Measurements from ENCODE around the gene GPR55.

The GPR55 gene

GRCh38 chr2:230916218-230916617 is 8.8 kb downstream of the GPR55 start:
- DNase-seq: no peak

- DNase-seq: no peak
Measured at GRCh38 chr2:230915319-230915718, 9.7 kb downstream of the GPR55 start.

GRCh38 chr2:230914886-230915285 is 10.2 kb downstream of the GPR55 start:
- no peak for DNase-seq

GRCh38 chr2:230913406-230914143 is 11.5 kb downstream of the GPR55 start:
- no peak for DNase-seq

- no peak for DNase-seq
Measured at GRCh38 chr2:230912724-230913123, 12.3 kb downstream of the GPR55 start.

- no peak for DNase-seq
Measured at GRCh38 chr2:230912046-230912445, 13.0 kb downstream of the GPR55 start.

- no peak for DNase-seq
Measured at GRCh38 chr2:230910546-230911177, 14.4 kb downstream of the GPR55 start.

- DNase-seq: no peak
Measured at GRCh38 chr2:230909841-230910545, 15.0 kb downstream of the GPR55 start.

- no peak for DNase-seq
Measured at GRCh38 chr2:230908595-230909191, 16.3 kb downstream of the GPR55 start.

GRCh38 chr2:230908092-230908594 is 16.9 kb downstream of the GPR55 start:
- no peak for DNase-seq

GRCh38 chr2:230907361-230908091 is 17.5 kb downstream of the GPR55 start:
- DNase-seq: no peak

GRCh38 chr2:230906471-230907230 is 18.4 kb downstream of the GPR55 start:
- DNase-seq: no peak

GRCh38 chr2:230905448-230906421 is 19.3 kb downstream of the GPR55 start:
- no peak for DNase-seq

- no peak for DNase-seq
Measured at GRCh38 chr2:230904856-230905447, 20.1 kb downstream of the GPR55 start.

- no peak for DNase-seq
Measured at GRCh38 chr2:230903231-230904150, 21.6 kb downstream of the GPR55 start.

GRCh38 chr2:230902180-230902899 is 22.7 kb downstream of the GPR55 start:
- no peak for DNase-seq

GRCh38 chr2:230901006-230901405 is 24.0 kb downstream of the GPR55 start:
- no peak for DNase-seq

- no peak for DNase-seq
Measured at GRCh38 chr2:230900336-230900995, 24.6 kb downstream of the GPR55 start.
